Activated CD4-positive, alpha-beta memory T cell treated with anti-CD3 and anti-CD28 coated beads, Interleukin-2, amount 10 ng/mL, durations not matched to agents 7 days and 5 days (primary cell): ENCODE measurements around the gene DSC1. TPM values are rescaled to one million over a fixed set of nuclear protein-coding genes. Genes with fewer than 3 reads are reported as not detected.

Source experiments
- CTCF ChIA-PET: fragments of 350-600 bp; sonication (Branson Sonifier 250); formaldehyde crosslinking; loops from one replicate; lab custom pipeline; 2021; ENCODE audit warnings: antibody characterized with exemption, inconsistent platforms; lab: Charles Lee
- POLR2A ChIA-PET: fragments of 350-600 bp; sonication (Branson Sonifier 250); formaldehyde crosslinking; loops from one replicate; lab custom pipeline; 2021; ENCODE audit warnings: antibody characterized with exemption; lab: Charles Lee
- DNase-seq: peaks from one replicate; pipeline ENCODE4 v3.0.0-alpha.2; 2020
- H3K27ac Mint-ChIP-seq: one replicate; pipeline ENCODE4 v1.8.0; 2021; ENCODE audit warnings: mild to moderate bottlenecking, mixed read lengths
- H3K27me3 Mint-ChIP-seq: one replicate; pipeline ENCODE4 v1.8.0; 2021; ENCODE audit warnings: mixed read lengths
- H3K36me3 Mint-ChIP-seq: one replicate; pipeline ENCODE4 v1.8.0; 2021; ENCODE audit warnings: low read depth, mixed read lengths
- H3K4me1 Mint-ChIP-seq: one replicate; pipeline ENCODE4 v1.8.0; 2021; ENCODE audit warnings: mixed read lengths
- H3K4me3 Mint-ChIP-seq: one replicate; pipeline ENCODE4 v1.8.0; 2021; ENCODE audit warnings: mild to moderate bottlenecking, mixed read lengths
- H3K9me3 Mint-ChIP-seq: one replicate; pipeline ENCODE4 v1.8.0; 2021; ENCODE audit warnings: mixed read lengths
- total RNA-seq, 2 experiments: library from RNA; stranded (reverse); gene quantifications; one replicate each; pipeline ENCODE4 v1.2.3, GENCODE V29; 2021

The DSC1 gene
- total RNA-seq, 2 experiments from 2014 or later: not detected

GRCh38 chr18:31093880-31094279 lies 68.8 kb downstream of the DSC1 start:
- Mint-ChIP-seq H3K9me3 (no peaks in the 10 kb centered on the region), H3K4me3 (no peak overlapping the region), H3K27me3 (no peaks in the 10 kb centered on the region), H3K36me3 (no peaks in the 10 kb centered on the region), H3K27ac (no peak overlapping the region), H3K4me1 (no peaks in the 10 kb centered on the region)
- CTCF ChIA-PET: no interaction called here
- POLR2A ChIA-PET: no interaction called here
- DNase-seq: no peak

- no peak overlapping the region for H3K4me3 Mint-ChIP-seq
- H3K9me3 Mint-ChIP-seq: no peaks in the 10 kb centered on the region
- H3K27me3 Mint-ChIP-seq: no peaks in the 10 kb centered on the region
- POLR2A ChIA-PET: no interaction called here
- H3K36me3 Mint-ChIP-seq: no peaks in the 10 kb centered on the region
- H3K27ac Mint-ChIP-seq: no peak overlapping the region
- DNase-seq: no peak
- no peaks in the 10 kb centered on the region for H3K4me1 Mint-ChIP-seq
- CTCF ChIA-PET: no interaction called here
Observed at GRCh38 chr18:31093294-31093693, 69.4 kb downstream of the DSC1 start.

- no peaks in the 10 kb centered on the region for H3K4me1 Mint-ChIP-seq
- CTCF ChIA-PET: no interaction called here
- H3K9me3 Mint-ChIP-seq: no peaks in the 10 kb centered on the region
- no peaks in the 10 kb centered on the region for H3K27me3 Mint-ChIP-seq
- H3K27ac Mint-ChIP-seq: no peak overlapping the region
- no peak overlapping the region for H3K4me3 Mint-ChIP-seq
- no peaks in the 10 kb centered on the region for H3K36me3 Mint-ChIP-seq
- POLR2A ChIA-PET: no interaction called here
- no peak for DNase-seq
Observed at GRCh38 chr18:31091350-31091749, 71.3 kb downstream of the DSC1 start.

GRCh38 chr18:31088532-31088931 lies 74.1 kb downstream of the DSC1 start:
- Mint-ChIP-seq H3K27me3 (no peaks in the 10 kb centered on the region), H3K36me3 (no peaks in the 10 kb centered on the region), H3K9me3 (no peaks in the 10 kb centered on the region), H3K4me1 (no peaks in the 10 kb centered on the region), H3K27ac (no peak overlapping the region), H3K4me3 (no peak overlapping the region)
- CTCF ChIA-PET: no interaction called here
- DNase-seq: no peak
- POLR2A ChIA-PET: no interaction called here

GRCh38 chr18:31079973-31080372 lies 82.7 kb downstream of the DSC1 start:
- Mint-ChIP-seq H3K9me3 (peaks cover 4% of the 10 kb centered on the region), H3K27me3 (no peaks in the 10 kb centered on the region), H3K4me3 (no peak overlapping the region), H3K4me1 (no peaks in the 10 kb centered on the region), H3K36me3 (no peaks in the 10 kb centered on the region), H3K27ac (no peak overlapping the region)
- ChIA-PET POLR2A (no interaction called here), CTCF (no interaction called here)
- DNase-seq: no peak

Other genes starting within 250 kb of the DSC1 start
- gene DSC3, start 120.1 kb downstream of the DSC1 start, total RNA-seq: not detected
- not detected for gene DSC2, start 60.4 kb downstream of the DSC1 start, total RNA-seq
- not detected for gene DSG1, start 155.3 kb upstream of the DSC1 start, total RNA-seq
- not detected for gene DSG4, start 213.9 kb upstream of the DSC1 start, total RNA-seq